Lung (tissue), 12 donors: ENCODE data around the gene FYB1. TPM values are rescaled to one million over a fixed set of nuclear protein-coding genes. Genes with fewer than 3 reads are reported as not detected.
A peak's percentile ranks its signal among the peaks of the same experiment; 100 is the strongest.

Experiments used
- ATAC-seq: fragments of 200-7000 bp; cut with Tn5 transposase; one replicate; pipeline ENCODE4 v1.9.1; 2020; ENCODE audit warnings: moderate number of reproducible peaks; ENCODE audit not compliant: insufficient read depth, low FRiP score
- DNase-seq, 3 donors: peaks; one replicate each; pipeline ENCODE4 v3.0.0-alpha.2; 2013 to 2017
- H3K27ac ChIP-seq, 2 donors: one replicate each; pipeline ENCODE4 v1.5.1; 2013; ENCODE audit warnings: mild to moderate bottlenecking in 2 of 2, moderate library complexity in 2 of 2, control low read depth in 1 of 2, inconsistent platforms in 1 of 2, low read depth in 1 of 2, low read length in 1 of 2
- H3K27me3 ChIP-seq, 3 donors: one replicate each; pipeline ENCODE4 v1.5.1; 2013; ENCODE audit warnings: low read length in 2 of 3; ENCODE audit not compliant: control insufficient read depth in 3 of 3, insufficient read depth in 3 of 3
- H3K36me3 ChIP-seq, 4 donors: one replicate each; pipeline ENCODE4 v1.5.1; 2013; ENCODE audit warnings: low read length in 4 of 4, mild to moderate bottlenecking in 1 of 4, moderate library complexity in 1 of 4; ENCODE audit not compliant: control insufficient read depth in 4 of 4, insufficient read depth in 4 of 4
- H3K4me1 ChIP-seq, 5 donors: one replicate each; pipeline ENCODE4 v1.5.1; 2013; ENCODE audit warnings: low read length in 5 of 5, mild to moderate bottlenecking in 2 of 5, moderate library complexity in 1 of 5; ENCODE audit not compliant: control insufficient read depth in 5 of 5, insufficient read depth in 5 of 5
- H3K4me3 ChIP-seq: one replicate; pipeline ENCODE4 v1.5.1; 2013; ENCODE audit warnings: mild to moderate bottlenecking, control low read depth, moderate library complexity
- H3K9ac ChIP-seq, 2 donors: one replicate each; pipeline ENCODE4 v1.5.1; 2013; ENCODE audit warnings: low read length in 2 of 2, control low read depth in 1 of 2; ENCODE audit not compliant: insufficient read depth in 1 of 2
- H3K9me3 ChIP-seq, 4 donors: one replicate each; pipeline ENCODE4 v1.5.1; 2013; ENCODE audit warnings: low read length in 3 of 4, mild to moderate bottlenecking in 1 of 4, moderate library complexity in 1 of 4; ENCODE audit not compliant: control insufficient read depth in 4 of 4, insufficient read depth in 3 of 4
- WGBS, 2 donors: extraction: QIAGEN DNeasy Blood & Tissue Kit; methylation state at CpG; one replicate each; pipeline ENCODE4 v1.1.7; 2013; 5-methylcytosine and 5-hydroxymethylcytosine counted together
- polyA plus RNA-seq, 2 donors: library from polyadenylated mRNA; stranded (reverse); fragments of 200-250 nt; gene quantifications; one replicate each; pipeline ENCODE4 v1.2.1, GENCODE V29; 2013
- total RNA-seq, 2 donors: library from RNA; depleted of rRNA in 1 of 2; stranded (reverse); fragments of >200 nt in 1 of 2; gene quantifications; one replicate each; pipeline ENCODE4 v1.2.1, GENCODE V29; 2014 to 2021
- TF ChIP-seq, protein P1 (sequence below): IDR thresholded peaks from 2 replicates; pipeline ENCODE4 v1.5.1; 2012; ENCODE audit warnings: mild to moderate bottlenecking; ENCODE audit errors: control extremely low read depth, extremely low read depth
- donor health status: control.
- donor health status: control.
- donor health status: Bipolar disorder and iron deficiency.
- donor health status: healthy.
- donor health status: DM: yes; HTN: yes; CAD: no.

Gene FYB1
- total and polyA plus RNA-seq, 4 donors: 4.5 to 51.4 (median 32.5) TPM

DNA sequence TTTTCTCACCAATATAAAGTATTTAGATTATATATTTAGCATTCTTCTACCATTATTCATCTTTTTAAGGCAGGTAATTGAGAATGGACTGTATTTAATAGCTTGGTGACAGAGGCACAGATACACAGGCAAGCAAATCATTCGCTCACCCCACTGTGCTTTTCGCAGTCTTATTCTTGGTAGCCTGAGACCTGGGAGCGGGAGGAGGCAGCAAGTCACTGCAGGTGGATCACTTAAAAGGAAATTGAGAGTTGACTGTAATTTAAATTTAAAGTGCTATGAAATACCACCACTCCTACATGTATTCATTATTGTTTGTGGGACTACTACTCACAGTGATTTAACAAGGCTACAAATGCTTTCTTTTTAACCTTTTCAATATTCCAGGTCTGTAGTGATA, 154.9 kb downstream of the FYB1 start:
- Histone ChIP-seq H3K9me3 (peaks cover 0 to 3% (median 0%) of the 10 kb centered on the region in 4 donors), H3K9ac (no peak overlapping the region), H3K4me1 (peaks cover 0 to 18% (median 5%) of the 10 kb centered on the region in 5 donors), H3K27ac (no peak overlapping the region), H3K36me3 (peaks cover 3 to 7% (median 5%) of the 10 kb centered on the region in 4 donors), H3K27me3 (no peaks in the 10 kb centered on the region), H3K4me3 (no peak overlapping the region)
- DNase-seq: no peak
- TF ChIP-seq, protein P1, sequence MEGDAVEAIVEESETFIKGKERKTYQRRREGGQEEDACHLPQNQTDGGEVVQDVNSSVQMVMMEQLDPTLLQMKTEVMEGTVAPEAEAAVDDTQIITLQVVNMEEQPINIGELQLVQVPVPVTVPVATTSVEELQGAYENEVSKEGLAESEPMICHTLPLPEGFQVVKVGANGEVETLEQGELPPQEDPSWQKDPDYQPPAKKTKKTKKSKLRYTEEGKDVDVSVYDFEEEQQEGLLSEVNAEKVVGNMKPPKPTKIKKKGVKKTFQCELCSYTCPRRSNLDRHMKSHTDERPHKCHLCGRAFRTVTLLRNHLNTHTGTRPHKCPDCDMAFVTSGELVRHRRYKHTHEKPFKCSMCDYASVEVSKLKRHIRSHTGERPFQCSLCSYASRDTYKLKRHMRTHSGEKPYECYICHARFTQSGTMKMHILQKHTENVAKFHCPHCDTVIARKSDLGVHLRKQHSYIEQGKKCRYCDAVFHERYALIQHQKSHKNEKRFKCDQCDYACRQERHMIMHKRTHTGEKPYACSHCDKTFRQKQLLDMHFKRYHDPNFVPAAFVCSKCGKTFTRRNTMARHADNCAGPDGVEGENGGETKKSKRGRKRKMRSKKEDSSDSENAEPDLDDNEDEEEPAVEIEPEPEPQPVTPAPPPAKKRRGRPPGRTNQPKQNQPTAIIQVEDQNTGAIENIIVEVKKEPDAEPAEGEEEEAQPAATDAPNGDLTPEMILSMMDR: no peak
- no peak for ATAC-seq
- WGBS, 2 donors: 96 to 98% methylated on average over 3 of the region's 3 CpGs

DNA sequence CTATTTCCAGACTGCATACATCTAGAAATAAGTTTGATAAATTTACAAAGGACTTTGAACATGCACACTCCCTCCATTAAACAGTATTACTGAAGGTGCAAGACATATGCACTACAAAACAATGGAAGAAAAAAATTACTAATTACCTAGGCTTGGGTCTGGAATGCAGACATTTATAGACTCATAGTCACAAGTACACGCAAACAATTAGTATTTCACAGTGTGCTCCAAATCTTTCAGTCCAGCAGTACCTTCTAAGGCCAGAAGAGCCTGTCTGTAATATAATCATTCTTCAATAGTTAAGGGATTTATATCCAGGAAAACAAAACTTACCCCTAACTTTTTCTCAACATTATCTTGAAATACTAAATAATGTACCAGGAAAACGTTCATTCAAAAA, 156.3 kb downstream of the FYB1 start:
- Histone ChIP-seq H3K36me3 (peaks cover 3 to 7% (median 5%) of the 10 kb centered on the region in 4 donors), H3K27me3 (no peaks in the 10 kb centered on the region), H3K9me3 (peaks cover 0 to 3% (median 0%) of the 10 kb centered on the region in 4 donors), H3K4me3 (no peak overlapping the region), H3K4me1 (peaks cover 0 to 15% (median 5%) of the 10 kb centered on the region in 5 donors), H3K9ac (no peak overlapping the region), H3K27ac (no peak overlapping the region)
- ATAC-seq (no peak), DNase-seq (no peak)
- TF ChIP-seq, protein P1: no peak
- 70 to 76% methylated on average over 2 of the region's 2 CpGs for WGBS, 2 donors

DNA sequence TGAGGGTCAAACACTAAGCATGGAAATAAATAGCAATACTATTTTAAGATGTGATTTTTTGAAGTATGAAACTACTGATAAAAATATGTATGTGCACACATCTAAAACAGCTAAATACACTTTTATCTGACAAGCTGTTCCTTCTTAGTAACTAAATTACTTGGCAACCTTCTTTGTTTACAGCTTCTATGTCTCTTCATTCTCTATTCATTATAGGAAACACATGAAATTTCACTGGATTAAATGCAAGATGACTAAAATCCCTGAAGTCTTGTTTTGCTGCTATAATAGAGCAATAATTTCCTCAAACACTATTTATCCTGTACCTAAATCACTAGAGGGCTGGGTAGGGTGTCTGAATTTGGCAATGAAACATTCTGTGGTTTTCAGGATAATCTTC, 156.8 kb downstream of the FYB1 start:
- H3K4me1 ChIP-seq: peaks cover 0 to 14% (median 5%) of the 10 kb centered on the region in 5 donors
- H3K4me3 ChIP-seq: no peak overlapping the region
- H3K9ac ChIP-seq: no peak overlapping the region
- no peaks in the 10 kb centered on the region for H3K27me3 ChIP-seq
- TF ChIP-seq, protein P1: no peak
- H3K9me3 ChIP-seq: peaks cover 0 to 3% (median 0%) of the 10 kb centered on the region in 4 donors
- no peak for ATAC-seq
- peak overlapping the region in 1 of 2 donors; percentile 33 for H3K27ac ChIP-seq
- peaks cover 3 to 7% (median 5%) of the 10 kb centered on the region in 4 donors for H3K36me3 ChIP-seq
- peak in 2 of 3 donors; percentile 37 to 49 for DNase-seq

DNA sequence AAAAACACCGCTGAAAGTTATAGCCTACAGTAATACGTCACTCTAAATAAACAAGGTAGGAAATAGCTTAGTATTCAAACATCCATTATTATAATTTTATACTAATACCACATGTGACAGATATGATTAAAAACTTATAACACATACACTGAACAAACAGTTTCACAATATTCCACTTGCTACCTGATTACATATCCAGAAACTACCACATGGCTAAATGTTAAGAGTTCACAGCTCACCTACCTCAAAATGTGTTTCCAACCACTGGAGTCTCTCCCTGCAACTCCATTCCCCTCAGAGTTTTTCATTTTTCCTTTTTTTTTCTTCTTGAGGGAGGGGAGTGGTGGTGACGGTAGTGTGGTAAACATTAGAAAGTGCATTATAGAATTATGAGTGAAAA, 157.3 kb downstream of the FYB1 start:
- TF ChIP-seq, protein P1: no peak
- Histone ChIP-seq H3K4me1 (peaks cover 0 to 14% (median 5%) of the 10 kb centered on the region in 5 donors), H3K27ac (peak overlapping the region in 1 of 2 donors; percentile 21), H3K9ac (no peak overlapping the region), H3K4me3 (no peak overlapping the region), H3K36me3 (peaks cover 3 to 7% (median 5%) of the 10 kb centered on the region in 4 donors), H3K27me3 (no peaks in the 10 kb centered on the region), H3K9me3 (peaks cover 0 to 3% (median 0%) of the 10 kb centered on the region in 4 donors)
- 82 to 85% methylated on average over 3 of the region's 3 CpGs for WGBS, 2 donors
- no peak for DNase-seq
- no peak for ATAC-seq
